Measurements from ENCODE around the gene OR51B2. TPM values are rescaled to one million over a fixed set of nuclear protein-coding genes. Genes with fewer than 3 reads are reported as not detected.
"Not testable (repeated sequence)": the region's sequence is repeated elsewhere in the genome, so short reads cannot be mapped to it uniquely, and the experiment has no call there.

The OR51B2 gene
- total and polyA plus RNA-seq, 4 donors: 0.17 to 0.37 TPM; not detected in 2

DNA sequence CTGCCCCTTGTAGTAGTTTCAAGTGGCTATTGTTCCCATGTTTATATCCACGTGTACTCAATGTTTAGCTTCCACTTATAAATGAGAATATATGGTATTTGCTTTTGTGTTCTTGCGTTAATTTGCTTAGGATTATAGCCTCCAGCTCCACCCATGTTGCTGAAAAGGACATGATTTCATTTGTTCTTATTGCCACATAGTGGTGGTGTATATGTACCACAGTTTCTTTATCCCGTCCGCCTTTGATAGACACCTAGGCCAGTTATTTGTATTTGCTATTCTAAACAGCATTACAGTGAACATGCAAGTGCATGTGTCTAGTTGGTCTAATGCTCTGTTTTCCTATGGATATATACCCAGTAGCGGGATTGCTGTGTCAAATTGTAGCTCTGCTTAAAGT lies 6.8 kb downstream of the OR51B2 start:
- H3K27ac ChIP-seq (ENCODE audit: low read depth in 1 of 2, low read length in 2 of 2): no peak overlapping the region
- WGBS: 50% methylated on average over 5 of the region's 5 CpGs
- no peak for DNase-seq (ENCODE audit: low spot score)
- TF ChIP-seq, protein P1, sequence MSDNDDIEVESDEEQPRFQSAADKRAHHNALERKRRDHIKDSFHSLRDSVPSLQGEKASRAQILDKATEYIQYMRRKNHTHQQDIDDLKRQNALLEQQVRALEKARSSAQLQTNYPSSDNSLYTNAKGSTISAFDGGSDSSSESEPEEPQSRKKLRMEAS (IDR thresholded peaks at IDR 0.05): no peak
- TF ChIP-seq YY1 (IDR thresholded peaks at IDR 0.05): no peak
- TF ChIP-seq, protein P2, sequence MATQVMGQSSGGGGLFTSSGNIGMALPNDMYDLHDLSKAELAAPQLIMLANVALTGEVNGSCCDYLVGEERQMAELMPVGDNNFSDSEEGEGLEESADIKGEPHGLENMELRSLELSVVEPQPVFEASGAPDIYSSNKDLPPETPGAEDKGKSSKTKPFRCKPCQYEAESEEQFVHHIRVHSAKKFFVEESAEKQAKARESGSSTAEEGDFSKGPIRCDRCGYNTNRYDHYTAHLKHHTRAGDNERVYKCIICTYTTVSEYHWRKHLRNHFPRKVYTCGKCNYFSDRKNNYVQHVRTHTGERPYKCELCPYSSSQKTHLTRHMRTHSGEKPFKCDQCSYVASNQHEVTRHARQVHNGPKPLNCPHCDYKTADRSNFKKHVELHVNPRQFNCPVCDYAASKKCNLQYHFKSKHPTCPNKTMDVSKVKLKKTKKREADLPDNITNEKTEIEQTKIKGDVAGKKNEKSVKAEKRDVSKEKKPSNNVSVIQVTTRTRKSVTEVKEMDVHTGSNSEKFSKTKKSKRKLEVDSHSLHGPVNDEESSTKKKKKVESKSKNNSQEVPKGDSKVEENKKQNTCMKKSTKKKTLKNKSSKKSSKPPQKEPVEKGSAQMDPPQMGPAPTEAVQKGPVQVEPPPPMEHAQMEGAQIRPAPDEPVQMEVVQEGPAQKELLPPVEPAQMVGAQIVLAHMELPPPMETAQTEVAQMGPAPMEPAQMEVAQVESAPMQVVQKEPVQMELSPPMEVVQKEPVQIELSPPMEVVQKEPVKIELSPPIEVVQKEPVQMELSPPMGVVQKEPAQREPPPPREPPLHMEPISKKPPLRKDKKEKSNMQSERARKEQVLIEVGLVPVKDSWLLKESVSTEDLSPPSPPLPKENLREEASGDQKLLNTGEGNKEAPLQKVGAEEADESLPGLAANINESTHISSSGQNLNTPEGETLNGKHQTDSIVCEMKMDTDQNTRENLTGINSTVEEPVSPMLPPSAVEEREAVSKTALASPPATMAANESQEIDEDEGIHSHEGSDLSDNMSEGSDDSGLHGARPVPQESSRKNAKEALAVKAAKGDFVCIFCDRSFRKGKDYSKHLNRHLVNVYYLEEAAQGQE (IDR thresholded peaks at IDR 0.05): no peak
- H3K4me1 ChIP-seq (ENCODE audit: control insufficient read depth in 4 of 4, insufficient read depth in 4 of 4, low read length in 3 of 4): no peaks in the 10 kb centered on the region
- H3K9ac ChIP-seq (ENCODE audit: low read depth in 1 of 2, low read length in 2 of 2): no peak overlapping the region
- no peak overlapping the region for H3K4me3 ChIP-seq (ENCODE audit: low read depth in 1 of 3, low read length in 3 of 3)
- peaks cover 0 to 3% (median 0%) of the 10 kb centered on the region in 4 donors for H3K27me3 ChIP-seq (ENCODE audit: control insufficient read depth in 4 of 4, insufficient read depth in 4 of 4, low read length in 3 of 4)
- no peaks in the 10 kb centered on the region for H3K9me3 ChIP-seq (ENCODE audit: control insufficient read depth in 4 of 4, low read length in 3 of 4)
- H3K36me3 ChIP-seq (ENCODE audit: control insufficient read depth in 4 of 4, insufficient read depth in 3 of 4, low read depth in 1 of 4, low read length in 3 of 4): no peaks in the 10 kb centered on the region

DNA sequence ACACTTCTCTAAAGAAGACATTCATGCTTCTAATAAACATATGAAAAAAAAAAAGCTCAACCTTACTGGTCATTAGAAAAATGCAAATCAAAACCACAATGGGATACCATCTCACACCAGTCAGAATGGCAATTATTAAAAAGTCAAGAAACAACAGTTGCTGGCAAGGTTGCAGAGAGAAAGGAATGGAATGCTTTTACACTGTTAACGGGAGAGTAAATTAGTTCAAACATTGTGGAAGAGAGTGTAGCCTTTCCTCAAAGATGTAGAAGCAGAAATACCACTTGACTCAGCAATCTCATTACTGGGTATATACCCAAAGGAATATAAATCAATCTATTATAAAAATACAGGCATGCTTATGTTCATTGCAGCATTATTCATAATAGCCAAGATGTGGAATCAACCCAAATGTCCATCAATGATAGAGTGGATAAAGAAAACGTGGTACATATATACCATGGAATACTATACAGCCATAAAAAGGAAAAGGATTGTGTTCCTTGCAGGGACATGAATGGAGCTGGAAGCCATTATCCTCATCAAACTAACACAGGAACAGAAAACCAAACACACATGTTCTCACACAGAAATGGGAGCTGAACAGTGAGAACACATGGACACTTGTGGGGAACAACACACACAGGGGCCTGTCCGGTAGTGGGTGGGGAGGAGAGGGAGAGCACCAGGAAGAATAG lies 10.6 kb downstream of the OR51B2 start:
- DNase-seq (ENCODE audit: low spot score); H3K4me3 ChIP-seq (ENCODE audit: low read depth in 1 of 3, low read length in 3 of 3); H3K9ac ChIP-seq (ENCODE audit: low read depth in 1 of 2, low read length in 2 of 2); H3K9me3 ChIP-seq (ENCODE audit: control insufficient read depth in 4 of 4, low read length in 3 of 4); H3K27me3 ChIP-seq (ENCODE audit: control insufficient read depth in 4 of 4, insufficient read depth in 4 of 4, low read length in 3 of 4); H3K27ac ChIP-seq (ENCODE audit: low read depth in 1 of 2, low read length in 2 of 2); H3K36me3 ChIP-seq (ENCODE audit: control insufficient read depth in 4 of 4, insufficient read depth in 3 of 4, low read depth in 1 of 4, low read length in 3 of 4); H3K4me1 ChIP-seq (ENCODE audit: control insufficient read depth in 4 of 4, insufficient read depth in 4 of 4, low read length in 3 of 4): not testable (repeated sequence)
- 73% methylated on average over 3 of the region's 3 CpGs for WGBS

GRCh38 chr11:5310423-5310822 lies 13.7 kb downstream of the OR51B2 start:
- 97% methylated on average over 1 of the region's 1 CpG for WGBS
- H3K4me3 ChIP-seq (ENCODE audit: low read depth in 1 of 3, low read length in 3 of 3): no peak overlapping the region
- no peaks in the 10 kb centered on the region for H3K4me1 ChIP-seq (ENCODE audit: control insufficient read depth in 4 of 4, insufficient read depth in 4 of 4, low read length in 3 of 4)
- H3K27me3 ChIP-seq (ENCODE audit: control insufficient read depth in 4 of 4, insufficient read depth in 4 of 4, low read length in 3 of 4): peaks cover 0 to 3% (median 0%) of the 10 kb centered on the region in 4 donors
- no peaks in the 10 kb centered on the region for H3K9me3 ChIP-seq (ENCODE audit: control insufficient read depth in 4 of 4, low read length in 3 of 4)
- no peak overlapping the region for H3K9ac ChIP-seq (ENCODE audit: low read depth in 1 of 2, low read length in 2 of 2)
- no peak overlapping the region for H3K27ac ChIP-seq (ENCODE audit: low read depth in 1 of 2, low read length in 2 of 2)
- no peaks in the 10 kb centered on the region for H3K36me3 ChIP-seq (ENCODE audit: control insufficient read depth in 4 of 4, insufficient read depth in 3 of 4, low read depth in 1 of 4, low read length in 3 of 4)
- no peak for DNase-seq (ENCODE audit: low spot score)
- TF ChIP-seq, protein P1 (IDR thresholded peaks at IDR 0.05): no peak
- TF ChIP-seq EGR1 (IDR thresholded peaks at IDR 0.05; ENCODE audit: low read depth in 2 of 2): no peak
- no peak for TF ChIP-seq FOXA1 (IDR thresholded peaks at IDR 0.05)
- no peak for TF ChIP-seq FOXA2 (IDR thresholded peaks at IDR 0.05)
- TF ChIP-seq, protein P3, sequence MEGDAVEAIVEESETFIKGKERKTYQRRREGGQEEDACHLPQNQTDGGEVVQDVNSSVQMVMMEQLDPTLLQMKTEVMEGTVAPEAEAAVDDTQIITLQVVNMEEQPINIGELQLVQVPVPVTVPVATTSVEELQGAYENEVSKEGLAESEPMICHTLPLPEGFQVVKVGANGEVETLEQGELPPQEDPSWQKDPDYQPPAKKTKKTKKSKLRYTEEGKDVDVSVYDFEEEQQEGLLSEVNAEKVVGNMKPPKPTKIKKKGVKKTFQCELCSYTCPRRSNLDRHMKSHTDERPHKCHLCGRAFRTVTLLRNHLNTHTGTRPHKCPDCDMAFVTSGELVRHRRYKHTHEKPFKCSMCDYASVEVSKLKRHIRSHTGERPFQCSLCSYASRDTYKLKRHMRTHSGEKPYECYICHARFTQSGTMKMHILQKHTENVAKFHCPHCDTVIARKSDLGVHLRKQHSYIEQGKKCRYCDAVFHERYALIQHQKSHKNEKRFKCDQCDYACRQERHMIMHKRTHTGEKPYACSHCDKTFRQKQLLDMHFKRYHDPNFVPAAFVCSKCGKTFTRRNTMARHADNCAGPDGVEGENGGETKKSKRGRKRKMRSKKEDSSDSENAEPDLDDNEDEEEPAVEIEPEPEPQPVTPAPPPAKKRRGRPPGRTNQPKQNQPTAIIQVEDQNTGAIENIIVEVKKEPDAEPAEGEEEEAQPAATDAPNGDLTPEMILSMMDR (IDR thresholded peaks at IDR 0.05; ENCODE audit: low read depth, low read length, missing input control): no peak
- TF ChIP-seq HNF4G (IDR thresholded peaks at IDR 0.05): no peak
- TF ChIP-seq RXRA (IDR thresholded peaks at IDR 0.05): no peak
